OCI-LY1 (cell line): ENCODE data around the gene KNG1.

Experiments
- H2AFZ ChIP-seq: fragments of 200-600 bp; sonication (generic), shearing (Covaris generic); 2 replicates; pipeline ENCODE4 v1.6.0; 2014; ENCODE audit warnings: antibody characterized with exemption, mild to moderate bottlenecking, low read length
- H3F3A ChIP-seq: fragments of 200-600 bp; sonication (generic), shearing (Covaris generic); 2 replicates; pipeline ENCODE4 v1.6.0; 2014; ENCODE audit warnings: mild to moderate bottlenecking, antibody characterized with exemption, low read length, moderate library complexity; ENCODE audit not compliant: insufficient read depth
- H3K27ac ChIP-seq: fragments of 200-600 bp; sonication (generic); 2 replicates; pipeline ENCODE4 v1.5.1; 2014; ENCODE audit warnings: low read length, mixed run types, mild to moderate bottlenecking, low read depth; ENCODE audit not compliant: poor library complexity, severe bottlenecking
- H3K27me3 ChIP-seq: fragments of 200-600 bp; sonication (generic); 2 replicates; pipeline ENCODE4 v1.6.0; 2014; ENCODE audit warnings: antibody characterized with exemption, mild to moderate bottlenecking, low read length, moderate library complexity; ENCODE audit not compliant: insufficient read depth
- H3K36me3 ChIP-seq: fragments of 200-600 bp; sonication (generic); 2 replicates; pipeline ENCODE4 v1.6.1; 2014; ENCODE audit warnings: mild to moderate bottlenecking, antibody characterized with exemption, low read length, moderate library complexity, mixed read lengths; ENCODE audit not compliant: insufficient read depth
- H3K4me1 ChIP-seq: fragments of 200-600 bp; sonication (generic); 2 replicates; pipeline ENCODE4 v1.5.1; 2014; ENCODE audit warnings: mild to moderate bottlenecking, low read length, moderate library complexity; ENCODE audit not compliant: insufficient read depth, severe bottlenecking
- H3K4me2 ChIP-seq: fragments of 200-600 bp; sonication (generic), shearing (Covaris generic); 2 replicates; pipeline ENCODE4 v1.6.1; 2014; ENCODE audit warnings: low read length
- H3K4me3 ChIP-seq: fragments of 200-600 bp; sonication (generic); 2 replicates; pipeline ENCODE4 v1.5.1; 2014; ENCODE audit warnings: low read length, low read depth, mild to moderate bottlenecking, mixed read lengths; ENCODE audit not compliant: poor library complexity, severe bottlenecking
- H3K79me2 ChIP-seq: fragments of 200-600 bp; shearing (Covaris generic); 2 replicates; pipeline ENCODE4 v1.6.1; 2016; ENCODE audit warnings: mixed run types, low read length, mixed read lengths; ENCODE audit not compliant: insufficient read depth
- H3K9ac ChIP-seq: fragments of 200-600 bp; sonication (generic), shearing (Covaris generic); 2 replicates; pipeline ENCODE4 v1.6.1; 2014; ENCODE audit warnings: mild to moderate bottlenecking, low read length, mixed read lengths
- H3K9me2 ChIP-seq: fragments of 200-600 bp; sonication (generic), shearing (Covaris generic); 2 replicates; pipeline ENCODE4 v1.6.1; 2014; ENCODE audit warnings: low read depth, mild to moderate bottlenecking, low read length, mixed read lengths
- H3K9me3 ChIP-seq: fragments of 200-600 bp; shearing (Covaris generic); 2 replicates; pipeline ENCODE4 v1.6.1; 2014; ENCODE audit warnings: low read length, mixed read lengths
- H4K20me1 ChIP-seq: fragments of 200-600 bp; sonication (generic), shearing (Covaris generic); 2 replicates; pipeline ENCODE4 v1.6.0; 2016; ENCODE audit warnings: mild to moderate bottlenecking, low read length; ENCODE audit not compliant: insufficient read depth
- EZH2 ChIP-seq: fragments of 200-600 bp; sonication (generic), shearing (Covaris generic); IDR thresholded peaks from 2 replicates; pipeline ENCODE4 v1.8.0; 2017; ENCODE audit warnings: borderline replicate concordance, mixed run types, mild to moderate bottlenecking, antibody characterized with exemption, low read length, moderate library complexity, mixed read lengths
- TF ChIP-seq, protein P1 (sequence below): fragments of 200-600 bp; sonication (generic), shearing (Covaris generic); IDR thresholded peaks from 2 replicates; pipeline ENCODE4 v1.5.1; 2017; ENCODE audit warnings: mild to moderate bottlenecking, antibody characterized with exemption, low read length, moderate library complexity, mixed read lengths

KNG1 gene

DNA sequence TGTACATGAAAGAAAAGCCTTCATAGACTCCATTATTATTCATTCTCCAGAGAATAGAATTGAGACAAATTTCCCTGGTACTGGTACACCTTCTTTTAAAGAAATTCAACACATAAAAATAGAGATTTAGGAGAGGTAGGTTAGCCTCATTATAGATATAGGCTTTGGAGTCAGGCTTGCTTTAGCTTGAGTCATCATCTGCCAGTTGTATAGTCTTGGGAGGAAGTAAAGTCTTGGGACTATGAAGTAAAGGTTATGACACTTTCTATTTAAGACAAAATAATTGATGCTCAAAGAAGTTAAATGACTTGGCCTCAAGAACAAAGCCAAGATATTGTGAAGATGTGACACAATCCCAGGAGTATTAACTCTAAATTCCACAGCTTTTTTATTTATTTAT is 47.0 kb upstream of the KNG1 start:
- H3K79me2 ChIP-seq, result no peaks in the 10 kb centered on the region
- no peak overlapping the region for H3K9ac ChIP-seq
- 0 out of 2 replicates have a peak, but pooled peaks cover 16% of the 10 kb centered on the region for H3K27me3 ChIP-seq
- H3K4me1 ChIP-seq, result no peaks in the 10 kb centered on the region
- no peak for TF ChIP-seq EZH2
- no peaks in the 10 kb centered on the region for H3K9me3 ChIP-seq
- H2AFZ ChIP-seq, result no peak overlapping the region
- no peak overlapping the region for H3K27ac ChIP-seq
- H3F3A ChIP-seq, result no peaks in the 10 kb centered on the region
- no peaks in the 10 kb centered on the region for H3K9me2 ChIP-seq
- H3K36me3 ChIP-seq, result no peaks in the 10 kb centered on the region
- no peaks in the 10 kb centered on the region for H4K20me1 ChIP-seq
- H3K4me3 ChIP-seq, result no peak overlapping the region
- H3K4me2 ChIP-seq, result no peak overlapping the region

DNA sequence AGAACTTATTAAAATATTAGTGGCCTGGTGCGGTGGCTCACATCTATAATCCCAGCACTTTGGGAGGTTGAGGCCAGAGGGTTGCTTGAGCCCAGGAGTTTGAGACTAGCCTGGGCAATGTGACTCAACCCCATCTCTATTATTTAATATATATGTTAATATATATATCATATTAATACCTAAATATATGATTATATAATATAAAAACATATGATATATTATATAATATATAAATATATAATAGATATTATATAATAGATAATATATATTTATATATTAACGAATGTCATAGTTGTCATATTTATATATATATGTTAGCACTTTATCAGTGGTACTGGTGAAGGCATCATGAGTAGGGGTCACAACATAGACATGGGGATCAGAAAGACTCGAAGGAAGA is 46.1 kb upstream of the KNG1 start:
- no peaks in the 10 kb centered on the region for H3K36me3 ChIP-seq
- H3F3A ChIP-seq, result no peaks in the 10 kb centered on the region
- no peak overlapping the region for H2AFZ ChIP-seq
- H3K4me2 ChIP-seq, result no peak overlapping the region
- no peaks in the 10 kb centered on the region for H3K9me3 ChIP-seq
- H3K4me1 ChIP-seq, result no peaks in the 10 kb centered on the region
- H3K4me3 ChIP-seq, result no peak overlapping the region
- no peaks in the 10 kb centered on the region for H4K20me1 ChIP-seq
- H3K27ac ChIP-seq, result no peak overlapping the region
- H3K27me3 ChIP-seq, result 0 out of 2 replicates have a peak, but pooled peaks cover 16% of the 10 kb centered on the region
- H3K9me2 ChIP-seq, result no peaks in the 10 kb centered on the region
- no peaks in the 10 kb centered on the region for H3K79me2 ChIP-seq
- H3K9ac ChIP-seq, result no peak overlapping the region
- TF ChIP-seq, protein P1, sequence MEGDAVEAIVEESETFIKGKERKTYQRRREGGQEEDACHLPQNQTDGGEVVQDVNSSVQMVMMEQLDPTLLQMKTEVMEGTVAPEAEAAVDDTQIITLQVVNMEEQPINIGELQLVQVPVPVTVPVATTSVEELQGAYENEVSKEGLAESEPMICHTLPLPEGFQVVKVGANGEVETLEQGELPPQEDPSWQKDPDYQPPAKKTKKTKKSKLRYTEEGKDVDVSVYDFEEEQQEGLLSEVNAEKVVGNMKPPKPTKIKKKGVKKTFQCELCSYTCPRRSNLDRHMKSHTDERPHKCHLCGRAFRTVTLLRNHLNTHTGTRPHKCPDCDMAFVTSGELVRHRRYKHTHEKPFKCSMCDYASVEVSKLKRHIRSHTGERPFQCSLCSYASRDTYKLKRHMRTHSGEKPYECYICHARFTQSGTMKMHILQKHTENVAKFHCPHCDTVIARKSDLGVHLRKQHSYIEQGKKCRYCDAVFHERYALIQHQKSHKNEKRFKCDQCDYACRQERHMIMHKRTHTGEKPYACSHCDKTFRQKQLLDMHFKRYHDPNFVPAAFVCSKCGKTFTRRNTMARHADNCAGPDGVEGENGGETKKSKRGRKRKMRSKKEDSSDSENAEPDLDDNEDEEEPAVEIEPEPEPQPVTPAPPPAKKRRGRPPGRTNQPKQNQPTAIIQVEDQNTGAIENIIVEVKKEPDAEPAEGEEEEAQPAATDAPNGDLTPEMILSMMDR, result no peak
- TF ChIP-seq EZH2, result no peak

- Histone ChIP-seq H3K9ac (no peak overlapping the region), H3K36me3 (no peaks in the 10 kb centered on the region), H2AFZ (no peak overlapping the region), H3K9me3 (no peaks in the 10 kb centered on the region), H3K4me1 (no peaks in the 10 kb centered on the region), H3K4me3 (no peak overlapping the region), H3F3A (no peaks in the 10 kb centered on the region), H3K27ac (no peak overlapping the region), H4K20me1 (no peaks in the 10 kb centered on the region), H3K4me2 (no peak overlapping the region), H3K79me2 (no peaks in the 10 kb centered on the region), H3K9me2 (no peaks in the 10 kb centered on the region), H3K27me3 (0 out of 2 replicates have a peak, but pooled peaks cover 13% of the 10 kb centered on the region)
- TF ChIP-seq EZH2, result no peak
- TF ChIP-seq, protein P1, result no peak
Observed at GRCh38 chr3:186678604-186679003, 38.6 kb upstream of the KNG1 start.

DNA sequence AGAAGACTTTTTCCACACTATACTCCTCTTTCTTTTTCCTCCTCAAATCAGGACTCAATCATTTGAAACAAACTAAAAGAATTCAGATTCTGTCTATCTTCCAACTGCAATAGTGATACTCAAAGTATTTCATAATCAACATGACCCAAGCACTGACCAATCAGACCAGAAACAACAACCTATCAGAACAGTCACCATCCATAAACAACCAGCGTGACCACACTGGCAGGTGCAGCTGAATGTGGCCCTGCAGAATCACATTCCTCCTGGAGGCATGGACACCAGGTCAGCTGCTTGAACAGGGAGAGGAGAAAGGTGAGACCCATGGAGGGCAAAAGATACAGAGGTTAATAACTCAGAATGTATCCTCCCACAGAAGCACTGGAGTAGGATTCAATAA is 38.0 kb upstream of the KNG1 start:
- Histone ChIP-seq H4K20me1 (no peaks in the 10 kb centered on the region), H3K4me1 (no peaks in the 10 kb centered on the region), H3K4me2 (no peak overlapping the region), H3K9me2 (no peaks in the 10 kb centered on the region), H3K4me3 (no peak overlapping the region), H2AFZ (no peak overlapping the region), H3K27me3 (0 out of 2 replicates have a peak, but pooled peaks cover 8% of the 10 kb centered on the region), H3K9me3 (no peaks in the 10 kb centered on the region), H3K79me2 (no peaks in the 10 kb centered on the region), H3K9ac (no peak overlapping the region), H3K27ac (no peak overlapping the region), H3F3A (no peaks in the 10 kb centered on the region), H3K36me3 (no peaks in the 10 kb centered on the region)
- TF ChIP-seq EZH2, result no peak
- TF ChIP-seq, protein P1, result no peak
